ENCODE measurements around the gene GALNT8. TPM values are rescaled to one million over a fixed set of nuclear protein-coding genes. Genes with fewer than 3 reads are reported as not detected.

Gene GALNT8, protein sequence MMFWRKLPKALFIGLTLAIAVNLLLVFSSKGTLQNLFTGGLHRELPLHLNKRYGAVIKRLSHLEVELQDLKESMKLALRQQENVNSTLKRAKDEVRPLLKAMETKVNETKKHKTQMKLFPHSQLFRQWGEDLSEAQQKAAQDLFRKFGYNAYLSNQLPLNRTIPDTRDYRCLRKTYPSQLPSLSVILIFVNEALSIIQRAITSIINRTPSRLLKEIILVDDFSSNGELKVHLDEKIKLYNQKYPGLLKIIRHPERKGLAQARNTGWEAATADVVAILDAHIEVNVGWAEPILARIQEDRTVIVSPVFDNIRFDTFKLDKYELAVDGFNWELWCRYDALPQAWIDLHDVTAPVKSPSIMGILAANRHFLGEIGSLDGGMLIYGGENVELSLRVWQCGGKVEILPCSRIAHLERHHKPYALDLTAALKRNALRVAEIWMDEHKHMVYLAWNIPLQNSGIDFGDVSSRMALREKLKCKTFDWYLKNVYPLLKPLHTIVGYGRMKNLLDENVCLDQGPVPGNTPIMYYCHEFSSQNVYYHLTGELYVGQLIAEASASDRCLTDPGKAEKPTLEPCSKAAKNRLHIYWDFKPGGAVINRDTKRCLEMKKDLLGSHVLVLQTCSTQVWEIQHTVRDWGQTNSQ
- under 1 TPM; 0.05 to 0.08 TPM for polyA plus RNA-seq

DNA sequence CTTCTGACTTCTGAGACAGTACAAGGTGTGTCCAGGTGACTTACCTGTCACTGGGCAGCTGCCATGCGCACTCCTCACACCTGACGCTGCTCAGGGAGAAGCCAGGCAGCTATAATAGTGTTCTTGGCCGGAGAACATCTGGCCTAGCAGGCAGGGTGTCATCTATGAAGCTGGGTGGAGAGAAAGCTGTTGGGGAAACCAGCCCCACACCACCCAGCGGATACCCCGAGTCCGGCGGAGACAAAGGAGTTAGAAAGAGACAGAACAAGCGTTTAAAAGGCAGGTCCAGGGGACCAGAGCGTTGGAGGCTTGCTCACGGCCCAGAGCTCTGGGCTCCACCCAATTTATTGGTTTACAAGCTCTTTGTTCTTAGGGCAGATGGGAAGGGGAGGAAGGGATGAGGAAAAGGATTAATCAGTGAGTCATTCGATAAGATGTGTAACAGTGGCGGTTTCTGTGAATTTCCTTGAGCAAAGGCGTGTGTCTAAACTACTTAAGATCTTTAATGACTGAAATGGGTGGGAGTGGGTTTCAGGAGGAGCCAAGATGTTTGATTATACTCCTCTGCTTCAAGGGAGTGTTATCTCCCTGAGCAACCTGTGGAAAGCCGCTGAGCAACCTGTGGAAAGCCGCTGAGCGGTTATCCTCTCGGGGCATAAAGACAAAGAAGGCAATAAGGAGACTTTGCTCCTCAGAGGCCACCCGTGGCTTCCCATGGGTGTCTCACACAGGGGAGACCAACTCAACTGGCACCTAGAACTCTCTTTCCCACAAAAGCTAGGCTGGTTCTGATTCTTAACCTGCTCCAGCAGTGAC is at the start of gene GALNT8:
Gene GALNT8, plus strand, starts transcription at position 580 of the 816 bp plus-strand sequence. CDS start 278 bp downstream, outside the sequence.
- H3K9me3 ChIP-seq (ENCODE audit: control insufficient read depth in 2 of 2, insufficient read depth in 1 of 2, low read depth in 1 of 2, low read length in 1 of 2) = no peaks in the 10 kb centered on the region
- no peak within 1 kb of the TSS for H3K27ac ChIP-seq (ENCODE audit: low read depth in 2 of 2, low read length in 1 of 2)
- H3K27me3 ChIP-seq (ENCODE audit: control insufficient read depth in 1 of 2, insufficient read depth in 2 of 2, low read length in 2 of 2) = peaks cover 0 to 6% of the 10 kb centered on the region in 2 donors
- no peaks in the 10 kb centered on the region for H3K4me1 ChIP-seq (ENCODE audit: control insufficient read depth in 2 of 2, insufficient read depth in 2 of 2, low read length in 1 of 2)
- no peak within 1 kb of the TSS for H3K4me3 ChIP-seq (ENCODE audit: low read depth in 1 of 2, low read length in 2 of 2)
- H3K36me3 ChIP-seq (ENCODE audit: control insufficient read depth in 2 of 2, insufficient read depth in 2 of 2, low read length in 1 of 2) = no peaks in the 10 kb centered on the region
- 59 to 63% methylated on average over 18 of the region's 18 CpGs for WGBS, 2 donors

DNA sequence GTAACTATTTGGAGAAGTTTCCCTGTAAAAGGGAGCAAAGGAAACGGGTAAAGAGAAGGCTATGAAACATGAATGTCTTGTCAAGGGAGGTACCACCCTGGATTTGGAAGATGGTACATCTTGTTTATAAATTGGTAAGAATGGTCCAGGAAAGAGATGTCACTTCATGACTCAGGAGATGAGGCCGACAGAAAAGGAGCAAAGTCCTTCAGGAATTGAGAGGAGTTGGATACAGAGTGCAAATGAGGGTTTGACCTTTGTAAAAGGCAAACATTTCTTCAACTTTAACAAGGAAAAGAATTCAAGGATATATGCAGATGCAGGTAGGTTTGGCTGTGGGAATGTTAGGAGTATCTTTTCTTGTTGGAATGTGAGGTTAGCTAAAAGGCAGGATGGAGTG is 40.5 kb upstream of the GALNT8 start:
- H3K4me3 ChIP-seq (ENCODE audit: low read depth in 1 of 2, low read length in 2 of 2) = no peak overlapping the region
- H3K4me1 ChIP-seq (ENCODE audit: control insufficient read depth in 2 of 2, insufficient read depth in 2 of 2, low read length in 1 of 2) = no peaks in the 10 kb centered on the region
- H3K36me3 ChIP-seq (ENCODE audit: control insufficient read depth in 2 of 2, insufficient read depth in 2 of 2, low read length in 1 of 2) = peaks cover 0 to 4% of the 10 kb centered on the region in 2 donors
- 84 to 92% methylated on average over 2 of the region's 2 CpGs for WGBS, 2 donors
- H3K9me3 ChIP-seq (ENCODE audit: control insufficient read depth in 2 of 2, insufficient read depth in 1 of 2, low read depth in 1 of 2, low read length in 1 of 2) = no peaks in the 10 kb centered on the region
- H3K27me3 ChIP-seq (ENCODE audit: control insufficient read depth in 1 of 2, insufficient read depth in 2 of 2, low read length in 2 of 2) = no peaks in the 10 kb centered on the region
- H3K27ac ChIP-seq (ENCODE audit: low read depth in 2 of 2, low read length in 1 of 2) = no peak overlapping the region

DNA sequence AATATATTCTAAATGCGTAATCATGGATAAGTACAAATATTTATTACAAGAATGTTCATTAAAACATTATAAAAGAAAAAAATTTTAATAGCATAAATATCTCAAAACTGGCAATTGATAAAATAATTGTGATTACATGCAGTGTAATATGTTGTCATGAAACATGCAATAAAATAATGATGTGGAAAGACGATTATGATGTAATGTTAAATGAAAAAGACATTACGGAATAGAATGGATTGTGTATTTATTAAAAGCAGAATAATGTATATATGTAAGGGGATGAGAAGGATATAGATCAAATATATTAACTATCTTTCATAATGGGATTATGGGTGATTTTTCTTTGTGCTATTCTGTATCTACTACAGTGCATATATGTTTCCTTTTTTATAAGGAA is 38.5 kb upstream of the GALNT8 start:
- peaks cover 8 to 12% of the 10 kb centered on the region in 2 donors for H3K36me3 ChIP-seq (ENCODE audit: control insufficient read depth in 2 of 2, insufficient read depth in 2 of 2, low read length in 1 of 2)
- 91 to 98% methylated on average over 3 of the region's 3 CpGs for WGBS, 2 donors

DNA sequence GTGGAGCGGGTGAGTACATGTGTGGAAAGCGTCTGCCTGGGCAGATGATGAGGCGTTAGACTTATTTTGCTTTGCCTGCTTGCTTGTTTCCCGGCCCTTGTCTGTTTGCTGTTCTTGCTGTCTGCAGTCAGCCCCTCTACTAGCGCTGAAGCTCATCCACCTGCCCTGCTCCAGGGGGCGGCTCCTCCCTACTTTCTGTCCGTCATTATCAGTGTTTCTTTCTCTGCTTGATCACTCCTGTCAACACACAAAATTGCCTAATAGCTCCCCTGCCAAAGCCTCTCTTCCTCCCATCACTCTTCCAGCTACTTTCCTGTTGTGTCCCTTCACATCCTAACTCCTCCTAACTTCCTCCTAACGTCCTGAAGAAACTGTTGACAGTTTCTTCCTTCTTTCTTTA is 34.9 kb upstream of the GALNT8 start:
- 88 to 89% methylated on average over 8 of the region's 8 CpGs for WGBS, 2 donors
- Histone ChIP-seq H3K27me3 (ENCODE audit: control insufficient read depth in 1 of 2, insufficient read depth in 2 of 2, low read length in 2 of 2) (no peaks in the 10 kb centered on the region), H3K4me3 (ENCODE audit: low read depth in 1 of 2, low read length in 2 of 2) (no peak overlapping the region), H3K36me3 (ENCODE audit: control insufficient read depth in 2 of 2, insufficient read depth in 2 of 2, low read length in 1 of 2) (peaks cover 19 to 20% of the 10 kb centered on the region in 2 donors), H3K4me1 (ENCODE audit: control insufficient read depth in 2 of 2, insufficient read depth in 2 of 2, low read length in 1 of 2) (no peaks in the 10 kb centered on the region), H3K27ac (ENCODE audit: low read depth in 2 of 2, low read length in 1 of 2) (no peak overlapping the region), H3K9me3 (ENCODE audit: control insufficient read depth in 2 of 2, insufficient read depth in 1 of 2, low read depth in 1 of 2, low read length in 1 of 2) (no peaks in the 10 kb centered on the region)

More for the DNA sequence above, 38.5 kb upstream of the GALNT8 start:
- Histone ChIP-seq H3K27me3 (ENCODE audit: control insufficient read depth in 1 of 2, insufficient read depth in 2 of 2, low read length in 2 of 2) (no peaks in the 10 kb centered on the region), H3K4me3 (ENCODE audit: low read depth in 1 of 2, low read length in 2 of 2) (no peak overlapping the region), H3K27ac (ENCODE audit: low read depth in 2 of 2, low read length in 1 of 2) (no peak overlapping the region), H3K9me3 (ENCODE audit: control insufficient read depth in 2 of 2, insufficient read depth in 1 of 2, low read depth in 1 of 2, low read length in 1 of 2) (no peaks in the 10 kb centered on the region), H3K4me1 (ENCODE audit: control insufficient read depth in 2 of 2, insufficient read depth in 2 of 2, low read length in 1 of 2) (no peaks in the 10 kb centered on the region)

DNA sequence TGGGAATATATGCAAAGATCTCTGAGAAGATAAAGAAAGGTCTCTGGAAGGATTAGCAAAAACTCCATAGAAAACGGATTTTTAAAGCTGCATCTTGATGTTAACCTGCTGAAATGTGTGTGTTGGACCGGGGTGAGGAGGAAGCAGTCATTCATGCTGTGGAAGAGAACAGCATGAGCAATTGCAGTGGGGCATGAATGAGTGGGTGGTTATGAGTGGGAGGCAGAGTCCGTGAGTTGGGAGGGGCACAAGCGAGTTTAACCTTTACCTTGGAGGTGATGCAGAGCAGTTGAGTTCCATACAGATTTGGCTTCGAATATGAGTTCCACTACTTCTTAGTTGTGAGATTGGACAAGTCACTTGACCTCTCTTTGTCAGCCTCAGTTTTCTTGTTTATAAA is 29.4 kb upstream of the GALNT8 start:
- no peak overlapping the region for H3K4me3 ChIP-seq (ENCODE audit: low read depth in 1 of 2, low read length in 2 of 2)
- H3K27me3 ChIP-seq (ENCODE audit: control insufficient read depth in 1 of 2, insufficient read depth in 2 of 2, low read length in 2 of 2) = no peaks in the 10 kb centered on the region
- no peaks in the 10 kb centered on the region for H3K9me3 ChIP-seq (ENCODE audit: control insufficient read depth in 2 of 2, insufficient read depth in 1 of 2, low read depth in 1 of 2, low read length in 1 of 2)
- H3K27ac ChIP-seq (ENCODE audit: low read depth in 2 of 2, low read length in 1 of 2) = no peak overlapping the region
- WGBS, 2 donors = 94 to 95% methylated on average over 5 of the region's 5 CpGs
- no peaks in the 10 kb centered on the region for H3K4me1 ChIP-seq (ENCODE audit: control insufficient read depth in 2 of 2, insufficient read depth in 2 of 2, low read length in 1 of 2)
- H3K36me3 ChIP-seq (ENCODE audit: control insufficient read depth in 2 of 2, insufficient read depth in 2 of 2, low read length in 1 of 2) = peaks cover 14% of the 10 kb centered on the region in 2 donors

DNA sequence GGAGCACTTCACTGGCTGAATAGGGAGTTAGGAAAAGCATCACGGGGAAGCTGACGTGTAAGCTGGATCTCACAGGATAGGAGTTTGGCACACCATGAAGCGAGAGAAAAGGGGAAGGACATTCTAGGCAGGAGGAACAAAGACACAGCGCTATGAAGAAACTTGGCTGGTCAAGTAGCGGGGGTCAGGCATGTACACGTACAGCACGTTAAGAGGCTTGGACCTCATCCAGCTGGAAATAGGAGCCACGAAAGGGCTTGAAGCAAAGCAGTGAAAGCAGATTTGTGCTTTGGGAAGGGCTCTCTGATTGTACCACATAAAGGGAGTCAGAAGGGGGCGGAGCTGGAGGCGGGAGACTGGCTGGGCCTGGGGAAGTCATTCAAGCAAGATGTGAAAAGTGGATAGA is 19.6 kb upstream of the GALNT8 start:
- Histone ChIP-seq H3K27ac (ENCODE audit: low read depth in 2 of 2, low read length in 1 of 2) (no peak overlapping the region), H3K4me1 (ENCODE audit: control insufficient read depth in 2 of 2, insufficient read depth in 2 of 2, low read length in 1 of 2) (no peaks in the 10 kb centered on the region), H3K27me3 (ENCODE audit: control insufficient read depth in 1 of 2, insufficient read depth in 2 of 2, low read length in 2 of 2) (no peaks in the 10 kb centered on the region), H3K36me3 (ENCODE audit: control insufficient read depth in 2 of 2, insufficient read depth in 2 of 2, low read length in 1 of 2) (no peaks in the 10 kb centered on the region), H3K4me3 (ENCODE audit: low read depth in 1 of 2, low read length in 2 of 2) (no peak overlapping the region), H3K9me3 (ENCODE audit: control insufficient read depth in 2 of 2, insufficient read depth in 1 of 2, low read depth in 1 of 2, low read length in 1 of 2) (no peaks in the 10 kb centered on the region)
- WGBS, 2 donors = 67 to 72% methylated on average over 10 of the region's 10 CpGs

DNA sequence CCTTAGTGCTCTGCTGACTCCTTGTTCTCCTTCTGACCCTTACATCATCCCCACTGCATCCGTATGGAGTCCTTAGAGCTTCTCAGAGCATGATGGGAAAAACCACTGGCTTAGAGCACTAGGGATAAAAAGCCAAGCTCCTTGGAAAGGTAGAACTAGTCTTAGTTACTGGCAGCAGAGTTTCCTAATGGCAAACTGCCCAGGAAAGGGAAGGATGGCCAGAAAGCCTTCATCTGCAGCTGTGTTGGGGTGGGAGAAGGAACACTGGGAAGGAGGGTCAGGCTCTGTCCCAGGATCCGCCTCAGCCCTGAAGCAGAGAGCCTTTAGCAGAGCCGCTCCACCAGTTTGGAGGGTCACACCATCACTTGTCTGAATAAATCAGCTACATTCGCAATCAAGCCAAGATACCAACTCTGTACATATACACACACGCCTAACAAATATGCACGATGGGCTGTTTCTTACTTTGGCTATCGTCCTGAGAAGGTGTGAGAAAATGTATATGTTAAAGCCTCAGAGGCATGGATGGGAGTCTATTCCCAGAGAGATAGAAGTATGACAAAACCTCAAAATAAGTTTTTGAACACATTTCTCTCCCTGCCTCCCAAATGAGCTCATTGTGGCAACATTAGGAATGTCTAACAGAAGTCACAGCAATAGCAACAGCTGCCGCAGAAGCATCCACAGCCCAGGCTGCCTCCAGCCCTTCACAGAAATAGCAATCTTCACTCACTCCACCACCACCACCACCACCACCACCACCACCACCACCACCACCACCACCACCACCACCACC is 18.6 kb upstream of the GALNT8 start:
- no peak overlapping the region for H3K4me3 ChIP-seq (ENCODE audit: low read depth in 1 of 2, low read length in 2 of 2)
- no peak overlapping the region for H3K27ac ChIP-seq (ENCODE audit: low read depth in 2 of 2, low read length in 1 of 2)
- H3K27me3 ChIP-seq (ENCODE audit: control insufficient read depth in 1 of 2, insufficient read depth in 2 of 2, low read length in 2 of 2) = no peaks in the 10 kb centered on the region
- H3K9me3 ChIP-seq (ENCODE audit: control insufficient read depth in 2 of 2, insufficient read depth in 1 of 2, low read depth in 1 of 2, low read length in 1 of 2) = no peaks in the 10 kb centered on the region
- H3K36me3 ChIP-seq (ENCODE audit: control insufficient read depth in 2 of 2, insufficient read depth in 2 of 2, low read length in 1 of 2) = no peaks in the 10 kb centered on the region
- no peaks in the 10 kb centered on the region for H3K4me1 ChIP-seq (ENCODE audit: control insufficient read depth in 2 of 2, insufficient read depth in 2 of 2, low read length in 1 of 2)
- WGBS, 2 donors = 73 to 80% methylated on average over 8 of the region's 8 CpGs

DNA sequence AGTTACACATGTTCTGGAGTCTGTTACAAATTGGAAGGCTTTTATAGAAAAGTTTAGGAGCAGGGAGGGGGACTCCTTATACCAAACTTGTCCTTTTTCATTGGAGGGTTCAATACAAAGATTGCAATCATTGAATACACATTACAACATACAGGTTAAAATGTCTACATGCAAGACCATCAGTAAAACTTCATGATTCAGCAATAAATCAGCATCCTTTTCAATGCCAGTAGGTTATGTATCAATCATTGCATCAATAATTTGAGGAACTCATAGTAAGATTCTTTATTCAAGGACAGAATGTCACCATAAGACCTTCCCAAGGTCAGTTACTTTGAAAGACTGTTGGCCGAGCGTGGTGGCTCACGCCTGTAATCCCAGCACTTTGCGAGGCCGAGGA is 16.5 kb upstream of the GALNT8 start:
- 90 to 97% methylated on average over 5 of the region's 5 CpGs for WGBS, 2 donors
- H3K36me3 ChIP-seq (ENCODE audit: control insufficient read depth in 2 of 2, insufficient read depth in 2 of 2, low read length in 1 of 2) = no peaks in the 10 kb centered on the region
- H3K27ac ChIP-seq (ENCODE audit: low read depth in 2 of 2, low read length in 1 of 2) = no peak overlapping the region
- H3K9me3 ChIP-seq (ENCODE audit: control insufficient read depth in 2 of 2, insufficient read depth in 1 of 2, low read depth in 1 of 2, low read length in 1 of 2) = no peaks in the 10 kb centered on the region
- H3K4me3 ChIP-seq (ENCODE audit: low read depth in 1 of 2, low read length in 2 of 2) = no peak overlapping the region
- H3K4me1 ChIP-seq (ENCODE audit: control insufficient read depth in 2 of 2, insufficient read depth in 2 of 2, low read length in 1 of 2) = no peaks in the 10 kb centered on the region
- H3K27me3 ChIP-seq (ENCODE audit: control insufficient read depth in 1 of 2, insufficient read depth in 2 of 2, low read length in 2 of 2) = no peaks in the 10 kb centered on the region

DNA sequence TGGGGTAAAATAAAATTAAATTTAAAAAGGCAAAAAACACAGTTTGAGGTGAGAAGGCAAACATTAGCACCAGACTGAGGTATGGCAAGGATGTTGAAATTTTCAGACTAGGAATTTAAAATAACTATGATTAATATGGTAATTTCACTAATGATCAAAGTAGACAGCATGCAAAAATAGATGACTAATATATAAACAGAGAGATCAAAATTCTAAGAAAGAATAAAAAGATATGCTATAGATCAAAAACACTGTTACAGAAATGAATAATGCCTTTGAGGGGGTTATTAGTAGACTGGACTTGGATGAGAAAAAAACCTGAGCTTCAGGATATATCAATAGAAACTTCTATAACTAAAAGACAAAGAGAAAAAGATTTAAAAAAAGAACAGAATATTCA is 14.4 kb upstream of the GALNT8 start:
- no peak overlapping the region for H3K27ac ChIP-seq (ENCODE audit: low read depth in 2 of 2, low read length in 1 of 2)
- no peaks in the 10 kb centered on the region for H3K9me3 ChIP-seq (ENCODE audit: control insufficient read depth in 2 of 2, insufficient read depth in 1 of 2, low read depth in 1 of 2, low read length in 1 of 2)
- no peaks in the 10 kb centered on the region for H3K36me3 ChIP-seq (ENCODE audit: control insufficient read depth in 2 of 2, insufficient read depth in 2 of 2, low read length in 1 of 2)
- H3K4me3 ChIP-seq (ENCODE audit: low read depth in 1 of 2, low read length in 2 of 2) = no peak overlapping the region
- no peaks in the 10 kb centered on the region for H3K27me3 ChIP-seq (ENCODE audit: control insufficient read depth in 1 of 2, insufficient read depth in 2 of 2, low read length in 2 of 2)
- H3K4me1 ChIP-seq (ENCODE audit: control insufficient read depth in 2 of 2, insufficient read depth in 2 of 2, low read length in 1 of 2) = no peaks in the 10 kb centered on the region

All from esophagus (tissue), 2 donors.